OCI-LY3 (cell line): ENCODE data around the gene ATG2A.
A peak's percentile ranks its signal among the peaks of the same experiment; 100 is the strongest.
"Not testable (repeated sequence)": the region's sequence is repeated elsewhere in the genome, so short reads cannot be mapped to it uniquely, and the experiment has no call there.

Experiments
- H2AFZ ChIP-seq: fragments of 200-600, 300-600 bp; shearing (Covaris generic); 2 replicates; pipeline ENCODE4 v1.6.0; 2014; ENCODE audit warnings: antibody characterized with exemption, low read depth, low read length
- H3K27ac ChIP-seq: fragments of 200-600, 300-600 bp; sonication (generic); 2 replicates; pipeline ENCODE4 v1.5.1; 2014; ENCODE audit warnings: mild to moderate bottlenecking, low read length, moderate library complexity, mixed read lengths
- H3K27me3 ChIP-seq: fragments of 200-600, 300-600 bp; sonication (generic); 2 replicates; pipeline ENCODE4 v1.6.1; 2014; ENCODE audit warnings: low read depth, low read length, mixed read lengths
- H3K36me3 ChIP-seq: fragments of 200-600, 300-600 bp; sonication (generic); replicated peaks from 2 replicates; pipeline ENCODE3; 2014; ENCODE audit warnings: low read depth, low read length, mixed read lengths
- H3K4me1 ChIP-seq: fragments of 300-600, 200-600 bp; sonication (generic); 2 replicates; pipeline ENCODE4 v1.6.1; 2014; ENCODE audit warnings: low read length, mixed read lengths
- H3K4me2 ChIP-seq: fragments of 200-600, 300-600 bp; sonication (generic); 2 replicates; pipeline ENCODE4 v1.6.1; 2014; ENCODE audit warnings: low read length, mixed read lengths
- H3K4me3 ChIP-seq: fragments of 300-600, 200-600 bp; sonication (generic); 2 replicates; pipeline ENCODE4 v1.5.1; 2014; ENCODE audit warnings: antibody characterized with exemption, mild to moderate bottlenecking, low read length, moderate library complexity
- H3K79me2 ChIP-seq: fragments of 300-600, 200-600 bp; shearing (Covaris generic); 2 replicates; pipeline ENCODE4 v1.6.1; 2014; ENCODE audit warnings: mild to moderate bottlenecking, low read length, mixed read lengths
- H3K9ac ChIP-seq: fragments of 300-600, 200-600 bp; shearing (Covaris generic); 2 replicates; pipeline ENCODE4 v1.6.0; 2014; ENCODE audit warnings: mild to moderate bottlenecking, low read length, moderate library complexity
- H3K9me3 ChIP-seq: fragments of 200-600, 300-600 bp; shearing (Covaris generic); 2 replicates; pipeline ENCODE4 v1.6.1; 2014; ENCODE audit warnings: low read length, mixed read lengths; ENCODE audit not compliant: insufficient read depth
- H4K20me1 ChIP-seq: fragments of 200-600, 300-600 bp; sonication (generic); 2 replicates; pipeline ENCODE4 v1.6.1; 2016; ENCODE audit warnings: low read length, mixed read lengths; ENCODE audit not compliant: insufficient read depth
- EZH2phosphoT487 ChIP-seq: fragments of 200-600 bp; shearing (Covaris generic); IDR thresholded peaks from 2 replicates; pipeline ENCODE4 v1.6.1; 2018; ENCODE audit warnings: antibody characterized with exemption, mixed run types, low read depth
- TF ChIP-seq, protein P1 (sequence below): fragments of 200-600, 300-600 bp; sonication (generic); IDR thresholded peaks from 2 replicates; pipeline ENCODE4 v1.5.1; 2014; ENCODE audit warnings: antibody characterized with exemption, low read length, low read depth

ATG2A gene

DNA sequence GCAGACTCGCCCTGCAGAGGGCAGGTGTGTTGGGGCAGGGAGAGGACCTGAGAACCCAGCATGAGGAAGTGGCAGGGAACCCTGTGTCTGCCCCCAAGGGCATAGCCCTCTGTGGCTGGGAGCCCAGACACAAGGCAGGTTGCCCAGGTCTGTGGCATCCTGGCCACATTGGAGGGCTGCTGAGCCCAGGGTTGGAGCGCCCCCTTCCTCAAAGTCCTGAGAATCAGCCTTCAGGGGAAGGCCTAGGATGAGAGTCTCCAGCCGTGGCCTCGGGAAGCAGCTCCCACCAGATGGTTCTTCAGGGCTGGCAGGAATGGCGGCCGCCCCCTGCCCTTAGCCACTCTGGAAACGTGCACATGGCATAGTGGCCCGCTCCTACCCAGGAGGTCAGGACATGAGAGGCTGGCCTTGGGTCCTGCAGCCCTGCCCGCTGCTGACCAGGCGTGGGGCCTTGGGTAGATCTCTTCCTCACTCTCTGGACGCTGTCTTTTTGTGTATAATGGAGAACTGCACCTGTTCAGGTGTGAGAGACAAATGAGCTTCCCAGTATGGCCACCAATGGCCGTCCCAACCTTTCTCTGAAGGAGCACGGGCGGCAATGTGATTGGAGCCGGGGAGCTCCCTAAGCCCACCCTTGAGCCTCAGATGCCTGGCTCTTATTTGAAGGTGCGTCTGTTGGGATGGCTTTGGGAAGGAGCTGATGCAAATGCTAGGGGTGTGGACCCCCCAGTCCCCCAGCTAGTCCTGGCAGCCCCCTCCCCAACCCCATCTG lies 68.0 kb downstream of the ATG2A start:
- Histone ChIP-seq H3K27ac (peak overlapping the region; percentile 99), H3K4me2 (peak overlapping the region; percentile 63), H4K20me1 (no peaks in the 10 kb centered on the region), H3K9ac (peak overlapping the region; percentile 56; the same call in 1 of the 2 replicates), H3K79me2 (no peaks in the 10 kb centered on the region), H3K27me3 (peaks cover 1% of the 10 kb centered on the region; the same call in 1 of the 2 replicates), H2AFZ (no peak overlapping the region), H3K4me1 (peaks cover 77% of the 10 kb centered on the region), H3K36me3 (peaks cover 4% of the 10 kb centered on the region), H3K9me3 (no peaks in the 10 kb centered on the region), H3K4me3 (peak overlapping the region; percentile 17; the same call in 1 of the 2 replicates)
- TF ChIP-seq, protein P1, sequence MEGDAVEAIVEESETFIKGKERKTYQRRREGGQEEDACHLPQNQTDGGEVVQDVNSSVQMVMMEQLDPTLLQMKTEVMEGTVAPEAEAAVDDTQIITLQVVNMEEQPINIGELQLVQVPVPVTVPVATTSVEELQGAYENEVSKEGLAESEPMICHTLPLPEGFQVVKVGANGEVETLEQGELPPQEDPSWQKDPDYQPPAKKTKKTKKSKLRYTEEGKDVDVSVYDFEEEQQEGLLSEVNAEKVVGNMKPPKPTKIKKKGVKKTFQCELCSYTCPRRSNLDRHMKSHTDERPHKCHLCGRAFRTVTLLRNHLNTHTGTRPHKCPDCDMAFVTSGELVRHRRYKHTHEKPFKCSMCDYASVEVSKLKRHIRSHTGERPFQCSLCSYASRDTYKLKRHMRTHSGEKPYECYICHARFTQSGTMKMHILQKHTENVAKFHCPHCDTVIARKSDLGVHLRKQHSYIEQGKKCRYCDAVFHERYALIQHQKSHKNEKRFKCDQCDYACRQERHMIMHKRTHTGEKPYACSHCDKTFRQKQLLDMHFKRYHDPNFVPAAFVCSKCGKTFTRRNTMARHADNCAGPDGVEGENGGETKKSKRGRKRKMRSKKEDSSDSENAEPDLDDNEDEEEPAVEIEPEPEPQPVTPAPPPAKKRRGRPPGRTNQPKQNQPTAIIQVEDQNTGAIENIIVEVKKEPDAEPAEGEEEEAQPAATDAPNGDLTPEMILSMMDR, result peak; percentile 59
- TF ChIP-seq EZH2phosphoT487, result no peak

DNA sequence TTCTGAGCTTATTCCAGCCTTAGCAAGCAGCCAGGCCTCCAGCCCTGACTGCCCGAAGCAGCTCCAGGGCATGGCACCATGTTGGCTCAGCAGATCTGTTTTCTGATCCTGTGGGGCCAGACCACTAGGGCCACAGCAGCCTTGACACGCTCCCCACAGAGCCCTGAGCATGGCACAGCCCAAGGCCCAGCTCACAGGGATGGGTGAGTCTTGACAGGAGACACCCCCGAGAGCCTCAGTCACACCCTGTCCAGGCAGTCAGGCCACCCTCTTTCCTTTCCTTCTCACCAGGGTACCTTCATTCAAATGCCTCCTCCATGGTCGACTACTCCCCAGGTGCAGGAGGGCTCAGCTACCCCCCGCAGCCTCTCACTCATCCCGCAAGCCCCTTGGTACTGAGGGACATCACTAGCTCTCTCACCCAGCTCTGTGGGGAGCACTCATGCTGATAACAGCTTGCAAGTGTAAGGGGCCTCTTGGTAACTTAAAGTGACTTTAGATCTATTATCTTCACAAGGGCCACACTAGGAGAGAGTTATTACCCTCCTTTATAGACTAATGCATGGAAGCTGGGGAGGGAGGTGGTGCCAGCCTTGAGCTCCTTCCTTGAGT lies 68.7 kb downstream of the ATG2A start:
- no peaks in the 10 kb centered on the region for H4K20me1 ChIP-seq
- H3K4me1 ChIP-seq, result peaks cover 71% of the 10 kb centered on the region
- H3K36me3 ChIP-seq, result no peaks in the 10 kb centered on the region
- peak overlapping the region; percentile 17 for H3K4me3 ChIP-seq
- TF ChIP-seq EZH2phosphoT487, result no peak
- TF ChIP-seq, protein P1, result no peak
- H3K9ac ChIP-seq, result peak overlapping the region; percentile 56; the same call in 1 of the 2 replicates
- no peaks in the 10 kb centered on the region for H3K79me2 ChIP-seq
- no peak overlapping the region for H2AFZ ChIP-seq
- H3K27ac ChIP-seq, result peak overlapping the region; percentile 99
- peak overlapping the region; percentile 63 for H3K4me2 ChIP-seq
- peaks cover 4% of the 10 kb centered on the region; the same call in 1 of the 2 replicates for H3K27me3 ChIP-seq
- no peaks in the 10 kb centered on the region for H3K9me3 ChIP-seq

DNA sequence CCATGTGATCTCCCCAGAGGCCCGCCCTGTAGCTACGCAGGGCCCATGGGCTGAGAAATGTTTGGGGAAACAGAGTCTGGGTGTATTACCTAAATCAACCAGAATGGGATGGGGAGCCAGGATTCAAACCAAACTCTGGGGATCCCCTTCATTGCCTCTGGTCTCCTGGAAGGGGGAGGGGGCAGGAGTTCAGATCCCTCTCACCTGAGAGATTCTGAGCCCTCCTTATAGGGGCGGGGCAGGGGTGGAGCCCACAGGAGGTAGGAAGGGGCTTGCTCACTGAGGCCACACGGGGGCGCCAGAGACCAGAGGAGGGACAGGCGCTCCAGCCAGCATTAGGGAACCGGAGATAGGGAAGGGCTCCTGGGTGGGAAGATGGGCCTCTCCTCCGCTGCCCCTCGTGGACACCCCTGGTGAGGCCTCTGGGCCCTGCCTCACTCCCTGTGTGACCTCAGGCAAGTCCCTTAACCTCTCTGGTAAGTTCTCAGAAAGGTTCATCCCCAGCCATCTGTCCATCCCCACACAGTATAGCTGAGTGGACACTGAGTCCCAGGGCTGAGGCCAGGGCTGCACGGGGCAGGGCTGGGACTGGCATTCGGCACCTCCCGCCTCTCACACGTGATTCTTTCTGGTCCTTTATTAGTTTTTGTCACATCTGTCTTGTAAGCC lies 69.9 kb downstream of the ATG2A start:
- H2AFZ ChIP-seq, result no peak overlapping the region
- peaks cover 60% of the 10 kb centered on the region for H3K4me1 ChIP-seq
- no peak overlapping the region for H3K27ac ChIP-seq
- peaks cover 4% of the 10 kb centered on the region; the same call in 1 of the 2 replicates for H3K27me3 ChIP-seq
- H3K36me3 ChIP-seq, result no peaks in the 10 kb centered on the region
- TF ChIP-seq, protein P1, result peak; percentile 95
- no peak for TF ChIP-seq EZH2phosphoT487
- H3K9me3 ChIP-seq, result no peaks in the 10 kb centered on the region
- peak overlapping the region; percentile 25 for H3K4me2 ChIP-seq
- no peaks in the 10 kb centered on the region for H3K79me2 ChIP-seq
- H3K4me3 ChIP-seq, result no peak overlapping the region
- H3K9ac ChIP-seq, result peak overlapping the region; percentile 16; the same call in 1 of the 2 replicates
- H4K20me1 ChIP-seq, result no peaks in the 10 kb centered on the region

DNA sequence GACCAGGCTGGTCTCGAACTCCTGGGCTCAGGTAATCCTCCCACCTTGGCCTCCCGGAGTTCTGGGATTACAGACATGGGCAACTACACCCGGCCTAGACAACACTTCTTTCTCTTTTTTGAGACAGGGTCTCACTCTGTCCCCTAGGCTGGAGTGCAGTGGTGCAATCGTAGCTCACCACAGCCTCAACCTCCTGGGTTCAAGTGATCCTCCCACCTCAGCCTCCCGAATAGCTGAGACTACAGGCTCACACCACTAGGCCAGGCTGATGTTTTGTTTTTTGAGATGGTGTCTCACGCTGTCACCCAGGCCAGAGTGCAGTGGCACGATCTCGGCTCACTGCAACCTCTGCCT lies 71.3 kb downstream of the ATG2A start:
- H3K4me2 ChIP-seq, H3K9me3 ChIP-seq, H4K20me1 ChIP-seq, H3K9ac ChIP-seq, H3K36me3 ChIP-seq, H3K27ac ChIP-seq, H3K79me2 ChIP-seq, H3K27me3 ChIP-seq, H3K4me3 ChIP-seq, H2AFZ ChIP-seq: not testable (repeated sequence)
- H3K4me1 ChIP-seq, result peaks cover 47% of the 10 kb centered on the region
